Mesodermal cell (in vitro differentiated cells): ENCODE measurements around the gene C11orf86.

Experiments
- H3K27ac ChIP-seq: 2 replicates; pipeline ENCODE4 v1.7.0; 2013; ENCODE audit warnings: mild to moderate bottlenecking, low read depth, low read length, moderate library complexity; ENCODE audit not compliant: severe bottlenecking
- H3K36me3 ChIP-seq: 2 replicates; pipeline ENCODE4 v1.7.1; 2013; ENCODE audit warnings: mild to moderate bottlenecking, low read length, moderate library complexity; ENCODE audit not compliant: control insufficient read depth, insufficient read depth
- H3K4me1 ChIP-seq: one replicate; pipeline ENCODE4 v1.7.1; 2013; ENCODE audit warnings: mild to moderate bottlenecking, low read length; ENCODE audit not compliant: insufficient read depth, control insufficient read depth, poor library complexity, severe bottlenecking
- H3K4me3 ChIP-seq: 2 replicates; pipeline ENCODE4 v1.7.0; 2013; ENCODE audit warnings: low read length, control low read depth, mild to moderate bottlenecking; ENCODE audit not compliant: insufficient read depth, poor library complexity, severe bottlenecking; ENCODE audit errors: extremely low read depth
- H3K9me3 ChIP-seq: 2 replicates; pipeline ENCODE4 v1.7.1; 2013; ENCODE audit warnings: mild to moderate bottlenecking, low read length, moderate library complexity; ENCODE audit not compliant: control insufficient read depth
- WGBS, 2 experiments: methylation state at CpG; one replicate each; pipeline ENCODE4 v1.1.5; 2013; ENCODE audit warnings: missing lambda C conversion rate in 2 of 2; ENCODE audit not compliant: insufficient coverage in 2 of 2; 5-methylcytosine and 5-hydroxymethylcytosine counted together

The C11orf86 gene

DNA sequence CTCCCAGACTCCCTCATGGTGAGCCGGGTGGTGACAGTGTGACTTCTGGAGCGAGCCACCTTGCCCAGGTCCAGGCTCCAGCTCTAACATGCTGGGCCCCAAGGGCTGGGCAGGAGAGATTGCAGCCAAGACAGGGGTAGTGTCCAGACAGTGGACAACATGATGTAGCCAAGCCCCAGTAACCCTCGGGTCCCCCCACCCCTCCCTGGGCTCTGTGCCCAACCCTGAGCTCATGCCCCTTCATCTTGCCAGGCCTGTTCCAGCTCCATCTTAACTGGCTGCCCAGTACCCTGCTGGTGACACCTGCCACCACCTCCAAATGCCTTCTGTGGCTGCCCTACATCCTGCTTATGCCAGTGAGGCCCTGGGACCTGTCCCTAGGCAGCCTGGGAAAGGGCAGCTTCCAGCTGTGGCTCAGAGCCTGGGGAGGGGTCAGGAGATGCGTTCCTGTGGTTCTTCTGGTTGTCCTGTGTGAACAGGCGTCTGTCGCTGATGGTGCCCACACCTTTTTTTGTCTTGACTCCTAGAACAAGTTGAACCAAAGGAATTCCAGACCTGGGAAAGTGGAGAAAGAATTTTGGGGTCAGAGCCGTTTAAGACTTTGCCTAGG is 35.3 kb downstream of the C11orf86 start:
- H3K4me1 ChIP-seq: no peaks in the 10 kb centered on the region

DNA sequence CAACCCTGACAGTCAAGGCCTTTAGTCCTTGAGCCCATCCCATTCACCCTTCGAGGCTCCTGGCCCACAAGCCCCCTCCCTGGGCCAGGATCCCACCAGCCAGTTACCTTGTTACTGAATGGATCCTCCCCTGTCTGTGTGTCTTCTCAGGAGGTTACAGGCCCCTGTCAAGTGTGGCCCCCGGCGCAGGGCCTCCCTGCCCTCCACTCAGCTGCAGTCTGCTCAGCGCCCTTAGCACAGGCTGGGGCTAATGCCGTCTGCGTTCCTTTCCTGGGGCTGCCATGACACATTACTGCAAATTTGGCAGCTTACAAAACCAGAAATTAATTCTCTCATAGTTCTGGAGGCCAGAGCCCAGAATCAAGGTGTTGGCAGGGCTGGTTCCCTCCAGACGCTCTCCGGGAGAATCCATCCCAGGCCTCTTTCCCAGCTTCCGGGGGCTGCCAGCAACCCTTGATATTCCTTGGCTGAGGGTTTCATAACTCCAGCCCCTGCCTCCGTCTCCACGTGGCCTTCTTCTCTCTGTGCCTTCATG is 38.5 kb downstream of the C11orf86 start:
- H3K27ac ChIP-seq: no peak overlapping the region
- WGBS, 2 experiments: 94 to 95% methylated on average over 8 to 11 of the region's 11 CpGs
- no peaks in the 10 kb centered on the region for H3K4me1 ChIP-seq
- no peak overlapping the region for H3K4me3 ChIP-seq
- no peaks in the 10 kb centered on the region for H3K9me3 ChIP-seq
- no peaks in the 10 kb centered on the region for H3K36me3 ChIP-seq

More for the DNA sequence above, 35.3 kb downstream of the C11orf86 start:
- Histone ChIP-seq H3K36me3 (no peaks in the 10 kb centered on the region), H3K4me3 (no peak overlapping the region), H3K27ac (no peak overlapping the region), H3K9me3 (no peaks in the 10 kb centered on the region)
- 92 to 95% methylated on average over 4 of the region's 7 CpGs for WGBS, 2 experiments

DNA sequence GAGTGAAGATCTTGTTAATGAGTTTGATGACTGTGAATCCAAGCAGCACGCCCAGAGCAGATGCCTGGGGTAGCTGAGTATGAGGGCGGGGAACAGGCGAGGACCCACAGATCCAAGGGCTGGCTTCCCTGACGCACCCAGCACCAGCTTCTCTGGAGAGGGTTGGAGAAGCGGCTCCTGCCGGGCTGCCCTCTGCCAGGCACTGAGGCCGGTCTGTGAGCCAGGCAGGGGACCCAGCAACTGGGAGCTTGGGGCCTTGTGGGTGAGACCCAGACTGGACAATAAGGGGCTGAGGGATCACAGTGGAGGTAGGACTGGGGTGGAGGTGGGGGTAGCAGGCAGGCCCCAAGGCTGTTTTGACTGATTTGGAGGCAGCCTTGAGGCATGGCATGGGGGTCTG is 39.2 kb downstream of the C11orf86 start:
- Histone ChIP-seq H3K36me3 (no peaks in the 10 kb centered on the region), H3K27ac (no peak overlapping the region), H3K4me1 (no peaks in the 10 kb centered on the region), H3K9me3 (no peaks in the 10 kb centered on the region), H3K4me3 (no peak overlapping the region)
- 93 to 97% methylated on average over 6 to 7 of the region's 7 CpGs for WGBS, 2 experiments

DNA sequence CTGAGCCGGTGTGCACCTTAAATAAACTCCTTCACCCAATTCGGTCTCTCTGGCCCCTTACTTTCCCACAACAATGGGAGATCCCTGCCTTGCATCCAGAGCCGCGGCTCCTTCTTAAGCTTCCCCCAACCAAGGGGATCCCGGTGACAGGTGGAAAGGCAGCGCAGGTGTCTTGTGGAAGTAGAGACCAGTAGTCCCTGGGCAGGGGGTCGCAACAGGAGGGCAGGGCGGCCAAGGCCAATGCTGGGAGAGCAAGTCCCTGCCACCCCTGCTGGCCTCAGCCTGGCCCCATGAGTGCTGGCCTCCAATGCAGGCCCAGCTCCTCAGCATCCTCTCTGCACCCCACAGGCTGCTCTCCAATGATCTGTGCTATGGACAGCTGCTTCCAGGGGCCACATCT is 39.9 kb downstream of the C11orf86 start:
- 85 to 89% methylated on average over 3 to 4 of the region's 8 CpGs for WGBS, 2 experiments
- H3K4me1 ChIP-seq: no peaks in the 10 kb centered on the region
- H3K36me3 ChIP-seq: no peaks in the 10 kb centered on the region
- H3K4me3 ChIP-seq: no peak overlapping the region
- no peak overlapping the region for H3K27ac ChIP-seq
- H3K9me3 ChIP-seq: no peaks in the 10 kb centered on the region

DNA sequence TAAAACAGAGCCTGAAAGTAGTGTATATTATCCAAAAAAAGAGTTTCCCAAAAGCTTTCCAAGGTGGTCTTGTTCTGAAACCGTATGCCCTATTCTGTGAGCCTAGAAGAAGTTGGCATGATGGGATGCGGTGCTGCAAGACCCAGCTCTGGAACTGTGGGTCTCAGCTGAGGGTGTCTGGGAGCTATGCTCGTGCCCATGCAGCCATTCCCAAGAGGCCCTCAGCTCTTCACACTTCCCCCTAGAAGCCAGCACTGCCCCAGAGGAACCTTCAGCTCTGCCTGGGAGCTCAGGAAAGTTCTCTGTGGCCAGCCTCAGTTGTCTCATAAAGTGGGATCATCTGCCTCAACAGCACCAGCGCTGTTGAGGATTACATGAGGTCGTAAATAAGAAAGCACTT is 41.4 kb downstream of the C11orf86 start:
- WGBS, 2 experiments: 84 to 88% methylated on average over 1 to 4 of the region's 5 CpGs
- Histone ChIP-seq H3K9me3 (no peaks in the 10 kb centered on the region), H3K4me1 (no peaks in the 10 kb centered on the region), H3K36me3 (no peaks in the 10 kb centered on the region), H3K4me3 (no peak overlapping the region), H3K27ac (no peak overlapping the region)

DNA sequence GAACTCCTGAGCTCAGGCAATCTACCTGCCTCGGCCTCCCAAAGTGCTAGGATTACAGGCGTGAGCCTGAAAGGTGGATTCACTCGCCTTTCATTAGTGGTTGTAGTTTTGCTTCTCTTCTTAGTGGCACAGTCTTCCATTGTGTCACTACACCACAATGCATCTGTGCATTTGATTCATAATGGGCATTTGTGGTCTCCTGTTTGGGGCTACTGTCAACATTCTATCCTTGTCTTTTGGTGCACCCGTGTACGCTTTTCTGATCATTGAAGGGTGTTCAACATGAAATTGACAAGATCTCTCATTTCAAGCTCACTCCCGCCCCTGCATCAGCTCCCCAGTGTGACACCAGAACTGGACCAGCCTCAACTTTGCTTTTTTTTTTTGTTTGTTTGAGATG is 45.8 kb downstream of the C11orf86 start:
- peaks cover 2% of the 10 kb centered on the region for H3K4me1 ChIP-seq
- H3K4me3 ChIP-seq: no peak overlapping the region
- no peak overlapping the region for H3K27ac ChIP-seq
- WGBS, 2 experiments: 94% methylated on average over 3 to 6 of the region's 6 CpGs
- no peaks in the 10 kb centered on the region for H3K9me3 ChIP-seq
- H3K36me3 ChIP-seq: no peaks in the 10 kb centered on the region

DNA sequence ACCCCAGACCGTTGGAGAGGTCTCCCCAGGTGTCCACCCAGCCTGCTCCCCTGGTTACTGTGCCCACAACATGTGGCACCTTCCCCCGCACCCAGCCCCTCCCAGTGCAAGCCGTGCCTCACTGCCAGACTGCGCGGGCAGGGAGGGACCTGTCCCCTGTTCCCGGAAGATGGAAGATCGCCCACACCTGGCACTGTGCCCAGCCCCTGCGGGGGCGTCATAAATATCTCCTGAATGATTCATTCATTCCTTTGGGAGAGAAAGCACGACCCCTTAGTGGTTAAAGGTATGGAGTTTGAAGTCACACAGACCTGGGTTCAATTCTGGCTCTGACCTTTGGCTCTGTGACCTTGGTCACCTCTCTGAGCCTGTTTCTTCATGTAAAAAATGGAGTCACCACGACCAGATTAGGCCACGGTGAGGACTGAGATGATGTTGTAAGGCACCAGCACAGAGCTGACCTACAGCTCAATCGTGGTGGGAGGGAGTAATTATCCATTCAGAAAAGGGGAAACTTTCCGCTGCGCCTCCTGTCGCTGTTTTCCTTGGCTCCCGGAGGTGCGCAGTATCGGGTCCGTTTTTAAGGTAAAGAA is 47.3 kb downstream of the C11orf86 start:
- WGBS, 2 experiments: 45 to 49% methylated on average over 16 to 20 of the region's 20 CpGs
- no peaks in the 10 kb centered on the region for H3K36me3 ChIP-seq
- H3K4me1 ChIP-seq: peaks cover 2% of the 10 kb centered on the region
- H3K27ac ChIP-seq: no peak overlapping the region
- H3K9me3 ChIP-seq: no peaks in the 10 kb centered on the region
- H3K4me3 ChIP-seq: peak overlapping the region; percentile 18

DNA sequence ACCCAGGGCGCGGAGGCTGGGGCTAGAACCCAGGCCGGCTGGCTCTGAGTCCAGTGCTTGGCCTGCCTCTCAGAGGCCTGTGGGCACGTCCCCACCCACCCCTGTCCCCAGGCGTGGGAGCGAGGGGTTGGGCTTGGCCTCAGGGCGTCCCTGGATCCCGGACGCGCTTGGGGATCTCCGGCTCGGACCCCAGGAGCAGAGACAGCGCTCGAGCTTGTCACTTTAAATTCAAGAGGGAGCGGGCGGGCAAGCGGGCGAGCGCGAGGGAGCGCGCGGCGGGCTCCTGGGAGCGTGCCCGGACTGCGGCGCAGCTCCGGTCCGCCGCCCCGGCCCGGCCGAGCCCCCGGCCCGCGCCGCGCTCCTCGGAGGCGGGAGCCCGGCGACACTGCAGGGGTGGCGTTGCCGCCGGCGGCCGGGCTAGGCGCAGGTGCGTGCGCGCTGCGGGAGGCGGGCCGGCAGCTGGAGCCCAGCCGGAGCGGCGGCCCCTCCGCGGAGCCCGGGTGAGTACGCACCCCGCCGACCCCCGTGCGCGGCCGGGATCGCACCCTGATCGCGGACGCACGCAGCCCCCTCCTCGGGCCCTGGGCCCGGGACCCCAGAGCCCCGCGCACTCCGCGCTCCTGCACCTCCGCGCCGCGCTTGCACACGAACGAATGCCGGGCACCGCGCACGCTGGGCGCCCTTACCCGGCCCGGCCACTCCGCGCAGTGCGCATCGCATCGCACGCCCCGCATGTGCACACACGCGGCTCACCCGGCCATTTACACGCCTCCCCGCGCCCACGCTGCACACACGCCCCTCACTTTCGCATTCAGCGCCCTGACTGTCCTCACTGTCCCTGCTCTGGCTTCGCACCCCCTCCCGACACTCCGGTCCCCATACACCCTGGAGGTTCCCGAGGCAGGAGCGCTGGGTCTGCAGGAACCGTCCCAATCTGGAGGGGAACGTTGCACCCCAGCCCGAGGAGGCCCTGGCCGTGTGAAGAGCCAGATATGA is 48.2 kb downstream of the C11orf86 start, which contains the start of gene SYT12:
Gene SYT12, plus strand, starts transcription at position 174 of the 996 bp plus-strand sequence. CDS start 7,011 bp downstream, outside the sequence.
- Histone ChIP-seq H3K36me3 (no peaks in the 10 kb centered on the region), H3K9me3 (no peaks in the 10 kb centered on the region), H3K4me3 (peak within 1 kb of the TSS; percentile 18), H3K27ac (no peak within 1 kb of the TSS), H3K4me1 (peaks cover 2% of the 10 kb centered on the region)
- 2 to 5% methylated on average over 96 to 99 of the region's 118 CpGs for WGBS, 2 experiments

DNA sequence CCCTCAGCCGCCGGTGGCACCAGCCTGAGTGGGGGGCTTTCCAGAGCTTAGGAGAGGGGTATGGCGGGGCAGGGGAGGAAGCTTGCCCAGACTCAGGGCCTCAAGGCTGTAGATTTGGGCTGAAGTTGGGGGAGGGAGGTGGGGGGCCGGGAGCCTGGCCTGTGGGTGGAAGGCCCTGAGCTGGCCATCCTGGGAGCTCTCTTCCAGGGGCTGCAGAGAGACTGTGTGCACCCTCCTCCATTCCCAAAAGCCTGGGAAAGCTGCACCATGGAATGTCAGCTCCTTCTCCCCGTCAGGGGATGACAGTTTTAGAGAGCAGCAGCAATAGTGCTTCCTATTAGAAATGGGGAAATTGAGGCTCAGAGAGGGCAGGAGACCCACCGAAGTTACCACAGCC is 48.9 kb downstream of the C11orf86 start:
- Histone ChIP-seq H3K9me3 (no peaks in the 10 kb centered on the region), H3K36me3 (no peaks in the 10 kb centered on the region), H3K4me3 (no peak overlapping the region), H3K4me1 (peaks cover 2% of the 10 kb centered on the region), H3K27ac (no peak overlapping the region)
- WGBS, 2 experiments: 46 to 74% methylated on average over 4 of the region's 6 CpGs

DNA sequence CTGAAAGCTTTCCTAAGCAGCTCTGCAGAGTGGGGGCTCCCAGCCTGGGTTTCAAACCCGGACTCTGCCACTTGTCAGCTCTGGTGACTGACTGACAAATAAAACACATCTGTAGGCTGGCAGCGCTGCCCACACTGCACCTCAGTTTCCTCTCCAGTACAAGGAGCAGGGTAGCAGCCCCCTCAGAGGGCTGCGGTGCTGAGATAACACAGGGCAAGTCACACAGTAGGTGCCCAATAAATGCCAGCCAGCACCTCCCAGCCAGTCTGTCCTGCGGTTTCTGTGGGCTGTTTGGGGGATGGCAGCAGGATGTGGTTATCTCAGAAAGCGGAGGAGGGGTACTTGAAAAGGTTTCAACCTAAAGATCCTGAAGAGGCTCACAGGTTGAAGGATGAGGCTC is 49.3 kb downstream of the C11orf86 start:
- 80 to 83% methylated on average over 3 to 5 of the region's 5 CpGs for WGBS, 2 experiments
- no peaks in the 10 kb centered on the region for H3K36me3 ChIP-seq
- peaks cover 2% of the 10 kb centered on the region for H3K4me1 ChIP-seq
- no peak overlapping the region for H3K27ac ChIP-seq
- H3K4me3 ChIP-seq: no peak overlapping the region
- no peaks in the 10 kb centered on the region for H3K9me3 ChIP-seq
